ENCODE measurements around the gene ZNF512B. TPM values are rescaled to one million over a fixed set of nuclear protein-coding genes. Genes with fewer than 3 reads are reported as not detected.
A peak's percentile ranks its signal among the peaks of the same experiment; 100 is the strongest.
"Not testable (repeated sequence)": the region's sequence is repeated elsewhere in the genome, so short reads cannot be mapped to it uniquely, and the experiment has no call there.

The ZNF512B gene
- total RNA-seq, 2 donors from 2014 or later = 23.7 to 26.8 TPM

GRCh38 chr20:63977739-63978276 lies 8.1 kb upstream of the ZNF512B start:
- DNase-seq = peak; percentile 55
- Mint-ChIP-seq H3K9me3 (no peaks in the 10 kb centered on the region), H3K36me3 (ENCODE audit: low read depth) (peaks cover 9% of the 10 kb centered on the region), H3K27ac (no peak overlapping the region), H3K4me3 (peak overlapping the region; percentile 88), H3K27me3 (ENCODE audit: insufficient read depth) (peaks cover 11% of the 10 kb centered on the region), H3K4me1 (peaks cover 19% of the 10 kb centered on the region)
- Histone ChIP-seq H3K36me3 (ENCODE audit: control insufficient read depth, insufficient read depth, low read length) (peaks cover 4% of the 10 kb centered on the region), H3K9ac (ENCODE audit: extremely low read depth, low read length, poor library complexity, severe bottlenecking) (no peak overlapping the region), H3K27me3 (ENCODE audit: control insufficient read depth, insufficient read depth, low read length, poor library complexity, severe bottlenecking) (no peaks in the 10 kb centered on the region), H3K27ac (ENCODE audit: low read depth, low read length) (no peak overlapping the region), H3K4me1 (ENCODE audit: control insufficient read depth, insufficient read depth, low read length) (peaks cover 9% of the 10 kb centered on the region), H3K4me3 (ENCODE audit: low read length) (peak overlapping the region; percentile 81), H3K9me3 (ENCODE audit: control insufficient read depth, low read length) (no peaks in the 10 kb centered on the region)
- TF ChIP-seq CTCF (conservative IDR thresholded peaks at IDR 0.05) = no peak
- 80 to 81% methylated on average over 11 to 16 of the region's 16 CpGs for WGBS, 2 experiments (ENCODE audit: insufficient coverage in 1 of 2, insufficient read length in 1 of 2)

GRCh38 chr20:63976980-63977738 lies 7.4 kb upstream of the ZNF512B start:
- H3K4me1 ChIP-seq (ENCODE audit: control insufficient read depth, insufficient read depth, low read length) = peaks cover 9% of the 10 kb centered on the region
- Mint-ChIP-seq H3K4me3 (peak overlapping the region; percentile 88), H3K4me1 (peaks cover 14% of the 10 kb centered on the region), H3K27me3 (ENCODE audit: insufficient read depth) (peaks cover 17% of the 10 kb centered on the region), H3K36me3 (ENCODE audit: low read depth) (peaks cover 4% of the 10 kb centered on the region), H3K9me3 (no peaks in the 10 kb centered on the region), H3K27ac (no peak overlapping the region)
- H3K9me3 ChIP-seq (ENCODE audit: control insufficient read depth, low read length) = no peaks in the 10 kb centered on the region
- DNase-seq = peak; percentile 39
- no peak overlapping the region for H3K4me3 ChIP-seq (ENCODE audit: low read length)
- H3K9ac ChIP-seq (ENCODE audit: extremely low read depth, low read length, poor library complexity, severe bottlenecking) = no peak overlapping the region
- 91 to 92% methylated on average over 7 to 18 of the region's 18 CpGs for WGBS, 2 experiments (ENCODE audit: insufficient coverage in 1 of 2, insufficient read length in 1 of 2)
- no peak overlapping the region for H3K27ac ChIP-seq (ENCODE audit: low read depth, low read length)
- H3K27me3 ChIP-seq (ENCODE audit: control insufficient read depth, insufficient read depth, low read length, poor library complexity, severe bottlenecking) = no peaks in the 10 kb centered on the region
- no peaks in the 10 kb centered on the region for H3K36me3 ChIP-seq (ENCODE audit: control insufficient read depth, insufficient read depth, low read length)
- TF ChIP-seq CTCF (conservative IDR thresholded peaks at IDR 0.05) = no peak

- not testable (repeated sequence) for H3K4me1 ChIP-seq (ENCODE audit: control insufficient read depth, insufficient read depth, low read length); H3K9me3 Mint-ChIP-seq; H3K4me1 Mint-ChIP-seq; H3K27me3 ChIP-seq (ENCODE audit: control insufficient read depth, insufficient read depth, low read length, poor library complexity, severe bottlenecking); H3K9ac ChIP-seq (ENCODE audit: extremely low read depth, low read length, poor library complexity, severe bottlenecking); H3K27ac Mint-ChIP-seq; DNase-seq; H3K36me3 Mint-ChIP-seq (ENCODE audit: low read depth); H3K4me3 ChIP-seq (ENCODE audit: low read length); H3K9me3 ChIP-seq (ENCODE audit: control insufficient read depth, low read length); H3K4me3 Mint-ChIP-seq; H3K27ac ChIP-seq (ENCODE audit: low read depth, low read length); H3K36me3 ChIP-seq (ENCODE audit: control insufficient read depth, insufficient read depth, low read length)
- H3K27me3 Mint-ChIP-seq (ENCODE audit: insufficient read depth) = peaks cover 20% of the 10 kb centered on the region
- 79 to 86% methylated on average over 4 to 6 of the region's 7 CpGs for WGBS, 2 experiments (ENCODE audit: insufficient coverage in 1 of 2, insufficient read length in 1 of 2)
These were observed 6.8 kb upstream of the ZNF512B start for GRCh38 chr20:63976511-63976910.

Measured in endodermal cell (in vitro differentiated cells).